ENCODE measurements around the gene FANCL.
A peak's percentile ranks its signal among the peaks of the same experiment; 100 is the strongest.
"Not testable (repeated sequence)": the region's sequence is repeated elsewhere in the genome, so short reads cannot be mapped to it uniquely, and the experiment has no call there.

The FANCL gene

DNA sequence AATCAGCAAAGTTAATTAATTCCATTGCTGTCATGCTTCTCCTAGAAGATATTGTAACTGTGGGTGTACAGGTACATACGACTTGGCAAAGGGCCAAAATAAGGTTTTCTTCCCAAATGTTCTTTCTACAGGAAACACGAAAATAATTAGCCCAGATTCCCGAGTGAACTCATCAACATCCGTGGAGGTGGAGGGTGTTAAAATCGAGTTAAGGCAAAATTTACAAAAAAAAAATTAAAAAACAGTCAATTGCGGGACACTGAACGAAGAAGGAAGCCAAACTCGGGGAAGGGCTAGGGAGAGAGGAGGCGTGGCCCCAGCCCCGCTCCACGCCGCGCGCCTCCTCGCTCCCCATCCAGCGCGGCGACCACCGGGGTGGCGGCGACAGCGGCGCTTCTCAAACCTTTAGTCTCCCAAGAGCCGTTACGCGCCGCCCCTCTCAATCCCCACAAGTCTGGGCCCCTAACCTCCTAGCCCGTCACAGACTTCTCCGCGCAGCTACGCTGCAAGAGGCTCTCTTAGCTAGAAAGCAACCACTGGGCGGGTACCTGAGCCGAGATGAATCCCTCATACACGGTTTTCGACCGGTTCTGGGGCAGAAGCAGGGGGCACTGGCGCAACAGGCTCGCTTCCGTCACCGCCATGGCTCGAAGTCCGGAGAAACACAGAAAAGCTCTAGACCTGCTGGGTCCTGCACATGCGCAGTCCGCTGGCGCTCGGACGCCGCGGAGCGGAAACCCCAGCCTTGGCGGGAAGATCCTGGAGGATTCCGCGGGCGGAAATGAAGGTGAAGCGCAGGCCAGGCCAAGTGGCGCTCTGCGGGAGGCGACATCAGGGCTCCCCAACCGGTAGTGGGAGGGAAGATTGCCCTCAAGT is at the start of gene FANCL:
FANCL (minus strand) TSS at position 656 of the 876 bp plus-strand sequence; CDS start at position 644, 12 bp downstream.
- peak; percentile 93 for DNase-seq

DNA sequence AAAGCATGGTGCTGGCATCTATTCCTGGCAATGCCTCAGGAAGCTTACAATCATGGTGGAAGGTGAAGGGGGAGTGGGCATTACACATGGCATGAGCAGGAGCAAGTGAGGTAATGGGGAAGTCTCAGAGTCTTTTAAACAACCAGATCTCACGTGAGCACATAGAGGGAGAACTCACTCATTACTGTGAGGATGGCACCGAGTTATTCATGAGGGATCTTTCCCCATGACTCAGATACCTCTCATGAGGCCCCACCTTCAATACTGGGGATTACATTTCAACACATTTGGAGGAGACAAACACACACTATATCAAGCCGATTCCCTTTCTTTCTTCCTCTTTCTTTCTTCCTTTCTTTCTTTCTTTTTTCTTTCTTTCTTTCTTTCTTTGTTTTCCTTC is 47.9 kb upstream of the FANCL start:
- no peak for DNase-seq

GRCh38 chr2:58283931-58284330 is 42.8 kb upstream of the FANCL start:
- no peak for DNase-seq

- DNase-seq = not testable (repeated sequence)
Measured at GRCh38 chr2:58275144-58275543, 34.0 kb upstream of the FANCL start.

GRCh38 chr2:58271826-58272225 is 30.7 kb upstream of the FANCL start:
- DNase-seq = no peak

- no peak for DNase-seq
Measured at GRCh38 chr2:58268685-58269084, 27.6 kb upstream of the FANCL start.

DNA sequence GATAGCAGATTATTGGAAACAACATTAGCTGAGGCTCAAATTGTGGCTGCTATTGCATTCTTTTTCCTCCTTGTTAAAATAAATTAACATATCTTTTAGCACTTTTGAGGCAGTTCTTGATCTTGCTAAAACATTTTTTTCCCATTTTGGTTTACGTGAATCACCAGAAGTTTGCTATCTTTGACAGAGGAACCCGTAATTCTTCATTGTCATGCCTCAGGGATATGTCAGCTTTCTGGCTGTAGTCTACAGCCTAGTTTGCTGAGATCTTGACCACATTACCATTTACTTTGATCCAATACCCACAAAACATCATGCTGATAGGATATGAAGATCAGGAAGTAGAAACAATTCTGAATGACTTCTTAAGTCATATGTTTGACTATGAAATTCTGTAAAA is 25.1 kb upstream of the FANCL start:
- DNase-seq = no peak

- DNase-seq = no peak
Measured at GRCh38 chr2:58261209-58261608, 20.1 kb upstream of the FANCL start.

DNA sequence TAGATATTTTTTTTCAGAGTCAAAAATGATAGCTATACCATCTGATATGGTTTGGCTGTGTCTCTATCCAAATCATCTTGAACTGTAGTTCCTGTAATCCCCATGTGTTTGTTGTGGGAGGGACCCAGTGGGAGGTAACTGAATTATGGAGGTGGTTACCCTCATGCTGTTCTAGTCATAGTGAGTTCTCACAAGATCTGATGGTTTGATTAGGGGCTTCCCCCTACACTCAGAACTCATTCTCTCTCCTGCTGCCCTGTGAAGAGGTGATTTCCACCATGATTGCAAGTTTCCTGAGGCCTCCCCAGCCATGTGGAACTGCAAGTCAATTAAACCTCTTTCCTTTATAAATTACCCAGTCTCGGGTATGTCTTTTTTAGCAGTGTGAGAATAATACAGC is 17.3 kb upstream of the FANCL start:
- not testable (repeated sequence) for DNase-seq

DNA sequence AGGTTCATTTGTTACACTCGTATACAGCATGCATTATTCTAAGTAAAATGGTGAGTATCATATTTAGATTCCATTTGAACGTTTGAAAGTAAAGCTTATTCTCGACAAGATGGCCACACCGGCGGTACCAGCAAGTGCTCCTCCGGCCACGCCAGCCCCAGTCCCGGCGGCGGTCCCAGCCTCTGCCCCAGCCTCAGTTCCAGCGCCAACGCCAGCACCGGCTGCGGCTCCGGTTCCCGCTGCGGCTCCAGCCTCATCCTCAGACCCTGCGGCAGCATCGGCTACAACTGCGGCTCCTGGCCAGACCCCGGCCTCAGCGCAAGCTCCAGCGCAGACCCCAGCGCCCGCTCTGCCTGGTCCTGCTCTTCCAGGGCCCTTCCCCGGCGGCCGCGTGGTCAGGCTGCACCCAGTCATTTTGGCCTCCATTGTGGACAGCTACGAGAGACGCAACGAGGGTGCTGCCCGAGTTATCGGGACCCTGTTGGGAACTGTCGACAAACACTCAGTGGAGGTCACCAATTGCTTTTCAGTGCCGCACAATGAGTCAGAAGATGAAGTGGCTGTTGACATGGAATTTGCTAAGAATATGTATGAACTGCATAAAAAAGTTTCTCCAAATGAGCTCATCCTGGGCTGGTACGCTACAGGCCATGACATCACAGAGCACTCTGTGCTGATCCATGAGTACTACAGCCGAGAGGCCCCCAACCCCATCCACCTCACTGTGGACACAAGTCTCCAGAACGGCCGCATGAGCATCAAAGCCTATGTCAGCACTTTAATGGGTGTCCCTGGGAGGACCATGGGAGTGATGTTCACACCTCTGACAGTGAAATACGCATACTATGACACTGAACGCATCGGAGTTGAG is 10.4 kb upstream of the FANCL start:
- DNase-seq = not testable (repeated sequence)

- no peak for DNase-seq
Measured at GRCh38 chr2:58241546-58241864, 380 bp upstream of the FANCL start.

GRCh38 chr2:58239243-58239925 is 1.7 kb downstream of the FANCL start:
- no peak for DNase-seq

- DNase-seq = no peak
Measured at GRCh38 chr2:58237741-58238140, 3.4 kb downstream of the FANCL start.

DNA sequence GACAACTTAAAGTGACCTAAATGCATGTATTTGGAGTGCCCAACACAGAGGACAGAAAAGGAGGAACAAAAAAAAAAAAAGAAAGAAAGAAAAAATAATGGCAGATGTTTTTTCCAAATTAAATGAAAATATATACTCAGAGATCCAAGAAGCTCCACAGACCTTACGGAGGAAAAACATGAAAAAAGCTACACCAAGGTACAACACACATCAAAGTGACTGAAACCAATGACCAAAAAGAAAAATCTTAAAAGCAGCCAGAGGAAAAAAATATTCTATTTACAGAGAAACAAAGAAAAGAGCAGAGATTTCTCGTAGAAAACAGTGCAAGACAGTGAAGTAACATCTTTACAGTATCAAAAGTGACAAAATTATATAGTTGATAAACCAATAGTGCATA is 5.1 kb downstream of the FANCL start:
- no peak for DNase-seq

- DNase-seq = no peak
Measured at GRCh38 chr2:58235170-58235569, 6.0 kb downstream of the FANCL start.

GRCh38 chr2:58228299-58228698 is 12.8 kb downstream of the FANCL start:
- DNase-seq = no peak

DNA sequence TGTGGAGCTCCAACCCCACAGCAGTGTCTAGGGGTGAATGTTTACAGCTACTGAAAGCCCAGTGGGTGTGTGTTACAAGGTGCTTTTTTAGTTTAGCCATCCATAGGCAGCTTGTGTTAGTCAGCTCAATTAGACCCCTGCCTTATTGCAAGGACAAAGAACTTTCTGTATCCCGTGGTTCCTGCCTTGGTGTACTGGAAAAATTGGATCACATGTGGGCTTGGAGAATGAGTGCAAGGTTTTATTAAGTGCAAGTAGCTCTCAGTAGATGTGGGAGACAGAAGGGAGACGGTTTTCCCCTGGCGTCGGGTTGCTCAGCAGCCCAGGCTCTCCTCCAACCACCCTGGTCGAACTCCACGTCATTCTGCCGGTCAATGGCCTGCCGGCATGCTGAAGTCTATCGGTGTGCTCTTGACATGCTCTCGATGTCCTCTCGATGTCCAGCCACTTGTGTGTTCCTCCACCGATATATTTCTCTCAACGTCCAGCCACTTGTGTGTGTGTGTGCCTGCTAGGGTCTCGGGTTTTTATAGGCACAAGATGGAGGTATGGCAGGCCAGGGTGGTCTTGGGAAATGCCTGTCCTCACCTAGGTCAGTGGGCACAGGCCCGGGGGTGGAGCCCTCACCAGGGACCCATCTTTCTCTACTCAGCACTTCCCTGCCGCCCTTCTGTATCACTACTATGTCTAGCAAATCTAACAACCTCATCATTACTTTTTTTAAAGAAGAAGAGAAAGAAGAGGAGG is 13.8 kb downstream of the FANCL start:
- no peak for DNase-seq

DNA sequence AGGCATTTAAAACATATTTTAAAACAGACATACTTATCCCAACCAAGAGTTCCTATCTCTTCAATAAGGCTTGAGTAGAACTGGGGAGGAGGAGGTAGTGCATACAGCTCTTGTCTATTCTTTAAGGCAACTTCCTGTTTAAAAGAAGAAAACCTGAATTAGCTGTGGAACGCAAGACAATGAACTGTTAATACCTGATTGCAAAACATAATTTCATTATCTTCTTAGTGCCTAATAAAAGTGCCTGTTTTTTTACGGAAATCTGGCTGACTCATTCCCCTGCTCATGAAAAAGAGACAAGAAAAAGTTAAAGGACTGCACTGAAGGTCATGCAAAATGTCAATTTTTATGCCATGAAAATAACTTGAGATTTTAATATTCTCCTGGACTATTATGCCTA is 19.2 kb downstream of the FANCL start:
- no peak for DNase-seq

DNA sequence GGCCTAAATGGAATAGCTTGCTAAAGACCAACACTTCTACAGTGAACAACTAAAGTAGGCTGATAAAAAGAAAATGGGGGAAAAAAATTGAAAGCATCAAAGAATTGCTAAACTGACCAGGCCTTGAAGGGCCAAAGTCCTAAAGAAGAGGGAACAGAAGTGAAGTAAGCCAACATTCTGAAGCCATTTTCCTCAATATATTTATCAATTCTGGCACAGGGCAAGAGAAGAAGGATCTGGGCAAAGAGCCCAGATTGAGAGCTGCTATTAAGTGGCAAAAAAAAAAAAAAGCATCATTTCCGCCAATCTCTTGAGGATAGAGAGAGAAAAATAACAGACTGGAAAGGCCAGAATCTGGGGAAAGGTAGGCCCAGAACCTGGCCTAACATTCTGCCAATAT is 25.7 kb downstream of the FANCL start:
- no peak for DNase-seq

DNA sequence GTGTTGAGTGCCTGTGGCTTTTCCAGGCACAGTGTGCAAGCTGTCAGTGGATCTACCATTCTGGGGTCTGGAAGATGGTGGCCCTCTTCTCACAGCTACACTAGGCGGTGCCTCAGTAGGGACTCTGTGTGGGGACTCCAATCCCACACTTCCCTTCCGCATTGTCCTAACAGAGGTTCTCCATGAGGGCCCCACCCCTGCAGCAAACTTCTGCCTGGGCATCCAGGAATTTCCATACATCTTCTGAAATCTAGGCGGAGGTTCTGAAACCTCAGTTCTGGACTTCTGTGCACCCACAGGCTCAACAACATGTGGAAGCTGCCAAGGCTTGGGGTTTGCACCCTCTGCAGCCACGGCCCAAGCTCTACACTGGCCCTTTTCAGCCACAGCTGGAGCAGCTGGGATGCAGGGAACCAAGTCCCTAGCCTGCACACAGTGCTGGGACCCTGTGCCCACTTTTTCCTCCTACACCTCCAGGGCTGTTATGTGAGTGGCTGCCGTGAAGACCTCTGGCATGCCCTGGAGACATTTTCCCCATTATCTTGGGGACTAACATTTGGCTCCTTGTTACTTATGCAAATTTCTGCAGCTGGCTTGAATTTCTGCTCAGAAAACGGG is 30.1 kb downstream of the FANCL start:
- DNase-seq = not testable (repeated sequence)

GRCh38 chr2:58207189-58207588 is 33.9 kb downstream of the FANCL start:
- no peak for DNase-seq

DNA sequence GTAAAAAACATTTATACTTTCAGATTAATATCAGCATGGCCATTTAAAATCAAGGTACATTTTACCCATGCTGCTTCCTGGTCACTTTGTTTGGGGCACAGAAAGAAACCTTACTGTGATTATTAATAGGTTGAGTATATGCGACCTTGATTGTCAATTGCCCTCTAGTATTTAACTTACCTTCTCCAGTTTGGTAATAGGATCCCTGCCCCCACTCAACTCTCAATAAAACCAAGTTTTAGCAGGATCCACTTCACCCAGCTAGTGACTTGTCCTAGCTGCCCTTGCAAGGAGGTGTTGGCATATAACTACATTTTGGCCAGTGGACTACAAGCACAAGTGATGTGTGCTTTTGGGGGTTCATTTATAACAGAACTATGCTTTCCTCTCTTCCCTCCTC is 34.3 kb downstream of the FANCL start:
- no peak for DNase-seq
